PC-9 (cell line): ENCODE data around the gene OPTC. TPM values are rescaled to one million over a fixed set of nuclear protein-coding genes. Genes with fewer than 3 reads are reported as not detected.
A peak's percentile ranks its signal among the peaks of the same experiment; 100 is the strongest.

Experiments
- BruUV-seq: library from RNA; stranded (reverse); fragments of 400-500 nt; replicated peaks from 2 replicates; lab custom pipeline; 2021; lab: Mats Ljungman, UMichigan
- CTCF ChIA-PET: fragments of 300-600 bp; sonication (Branson Sonifier 250); formaldehyde crosslinking; loops from one replicate; lab custom pipeline; 2022; ENCODE audit warnings: antibody characterized with exemption; lab: Charles Lee
- POLR2A ChIA-PET: fragments of 300-600 bp; sonication (Branson Sonifier 250); formaldehyde crosslinking; loops from one replicate; lab custom pipeline; 2022; ENCODE audit warnings: antibody characterized with exemption; ENCODE audit not compliant: unreplicated experiment; lab: Charles Lee
- DNase-seq, 2 experiments: peaks; one replicate each; pipeline versions ENCODE4 v3.0.0 to v3.0.0-alpha.2; 2015 to 2022; ENCODE audit warnings: mixed read lengths in 1 of 2
- H2AFZ ChIP-seq: fragments of 200-600 bp; sonication (generic); 2 replicates; pipeline ENCODE4 v1.8.1; 2017; ENCODE audit warnings: antibody characterized with exemption
- H3F3A ChIP-seq: fragments of 200-600 bp; sonication (generic); 2 replicates; pipeline ENCODE4 v1.8.1; 2017; ENCODE audit warnings: antibody characterized with exemption, mild to moderate bottlenecking, low read depth; ENCODE audit not compliant: insufficient read depth
- H3K27ac ChIP-seq: fragments of 200-600 bp; sonication (generic); 2 replicates; pipeline ENCODE4 v1.6.1; 2016; ENCODE audit warnings: mixed run types
- H3K27me3 ChIP-seq: fragments of 200-600 bp; sonication (generic); 2 replicates; pipeline ENCODE4 v1.6.1; 2016; ENCODE audit warnings: low read depth, mixed run types; ENCODE audit not compliant: insufficient read depth
- H3K36me3 ChIP-seq: fragments of 200-600 bp; sonication (generic); 2 replicates; pipeline ENCODE4 v1.6.1; 2016; ENCODE audit warnings: low read depth, mixed run types
- H3K4me1 ChIP-seq: fragments of 200-600 bp; sonication (generic); replicated peaks from 2 replicates; pipeline ENCODE4 v1.6.1; 2016; ENCODE audit warnings: mixed run types; ENCODE audit not compliant: insufficient read depth
- H3K4me2 ChIP-seq: fragments of 200-600 bp; sonication (generic); 2 replicates; pipeline ENCODE4 v1.6.1; 2017; ENCODE audit warnings: mixed run types
- H3K4me3 ChIP-seq: fragments of 200-600 bp; sonication (generic); 2 replicates; pipeline ENCODE4 v1.6.1; 2016; ENCODE audit warnings: mixed run types
- H3K79me2 ChIP-seq: fragments of 200-600 bp; sonication (generic); 2 replicates; pipeline ENCODE4 v1.6.1; 2017; ENCODE audit warnings: low read depth, mixed run types
- H3K9me2 ChIP-seq: fragments of 200-600 bp; sonication (generic); 2 replicates; pipeline ENCODE4 v1.8.1; 2017; ENCODE audit warnings: mild to moderate bottlenecking; ENCODE audit not compliant: insufficient read depth
- H3K9me3 ChIP-seq: fragments of 200-600 bp; sonication (generic); 2 replicates; pipeline ENCODE4 v1.8.1; 2016; ENCODE audit warnings: low read depth; ENCODE audit not compliant: insufficient read depth
- H4K20me1 ChIP-seq: fragments of 200-600 bp; sonication (generic); 2 replicates; pipeline ENCODE4 v1.8.1; 2017; ENCODE audit not compliant: insufficient read depth
- CTCF ChIP-seq: fragments of 200-600 bp; sonication (generic); conservative IDR thresholded peaks from 2 replicates; pipeline ENCODE4 v1.6.1; 2017; ENCODE audit warnings: mixed run types, antibody characterized with exemption, mild to moderate bottlenecking, moderate library complexity
- EZH2 ChIP-seq: fragments of 200-600 bp; sonication (generic); IDR thresholded peaks from 2 replicates; pipeline ENCODE4 v1.8.0; 2017; ENCODE audit warnings: antibody characterized with exemption, low read depth
- intact Hi-C: fragments of 100-400 bp; cut with micrococcal nuclease; formaldehyde crosslinking; loops from one replicate; pipeline ENCODE4 v1.10.0; 2022; ENCODE audit not compliant: unreplicated experiment
- total RNA-seq: library from RNA; stranded (reverse); gene quantifications from 2 replicates; pipeline ENCODE4 v1.2.3, GENCODE V29; 2021

Gene OPTC
- total RNA-seq, 1 experiment from 2014 or later: not detected

GRCh38 chr1:203547771-203548421 is 53.9 kb downstream of the OPTC start:
- Histone ChIP-seq H3F3A (peaks cover 30% of the 10 kb centered on the region), H3K27ac (no peak overlapping the region), H3K27me3 (no peaks in the 10 kb centered on the region), H3K36me3 (no peaks in the 10 kb centered on the region), H3K4me2 (peak overlapping the region; percentile 5; the same call in 1 of the 2 replicates), H3K4me3 (no peak overlapping the region), H2AFZ (no peak overlapping the region), H3K4me1 (peaks cover 77% of the 10 kb centered on the region), H4K20me1 (no peaks in the 10 kb centered on the region), H3K9me3 (no peaks in the 10 kb centered on the region), H3K79me2 (no peaks in the 10 kb centered on the region), H3K9me2 (no peaks in the 10 kb centered on the region)
- TF ChIP-seq EZH2 (no peak), CTCF (no peak)
- DNase-seq: no peak
- intact Hi-C loops: no loop called here
- ChIA-PET POLR2A (no interaction called here), CTCF (no interaction called here)
- no TSS peak for BruUV-seq

GRCh38 chr1:203548892-203549291 is 54.9 kb downstream of the OPTC start:
- no peaks in the 10 kb centered on the region for H3K9me3 ChIP-seq
- H3K36me3 ChIP-seq: no peaks in the 10 kb centered on the region
- no peaks in the 10 kb centered on the region for H4K20me1 ChIP-seq
- H3K4me3 ChIP-seq: no peak overlapping the region
- H3K27ac ChIP-seq: no peak overlapping the region
- peaks cover 30% of the 10 kb centered on the region for H3F3A ChIP-seq
- intact Hi-C loops: no loop called here
- no peak overlapping the region for H2AFZ ChIP-seq
- no peaks in the 10 kb centered on the region for H3K27me3 ChIP-seq
- peaks cover 86% of the 10 kb centered on the region for H3K4me1 ChIP-seq
- no peaks in the 10 kb centered on the region for H3K79me2 ChIP-seq
- H3K4me2 ChIP-seq: peak overlapping the region; percentile 18
- H3K9me2 ChIP-seq: no peaks in the 10 kb centered on the region
- no TSS peak for BruUV-seq
- no peak for TF ChIP-seq CTCF
- POLR2A ChIA-PET: interaction anchor here (0.6 kb wide), 2 partner anchors 11 to 186 kb away, joined by 3 to 5 read pairs; no protein-coding TSS in a partner anchor
- CTCF ChIA-PET: interaction anchor here (0.6 kb wide), 2 partner anchors 22 to 75 kb away, joined by 3 to 10 read pairs; no protein-coding TSS in a partner anchor
- no peak for DNase-seq

GRCh38 chr1:203549309-203549708 is 55.4 kb downstream of the OPTC start:
- peak in 1 of 2 experiments; percentile 78 for DNase-seq
- H3K36me3 ChIP-seq: no peaks in the 10 kb centered on the region
- H2AFZ ChIP-seq: no peak overlapping the region
- ChIA-PET POLR2A (interaction anchor here (0.6 kb wide), 2 partner anchors 12 to 186 kb away, joined by 3 to 5 read pairs; no protein-coding TSS in a partner anchor), CTCF (interaction anchor here (0.6 kb wide), 2 partner anchors 22 to 76 kb away, joined by 3 to 10 read pairs; no protein-coding TSS in a partner anchor)
- no TSS peak for BruUV-seq
- H3F3A ChIP-seq: peaks cover 30% of the 10 kb centered on the region
- no peaks in the 10 kb centered on the region for H3K9me3 ChIP-seq
- peak overlapping the region; percentile 18 for H3K4me2 ChIP-seq
- H3K9me2 ChIP-seq: no peaks in the 10 kb centered on the region
- no peak overlapping the region for H3K27ac ChIP-seq
- H4K20me1 ChIP-seq: no peaks in the 10 kb centered on the region
- H3K27me3 ChIP-seq: no peaks in the 10 kb centered on the region
- H3K79me2 ChIP-seq: no peaks in the 10 kb centered on the region
- intact Hi-C loops: no loop called here
- TF ChIP-seq EZH2 (no peak), CTCF (no peak)
- H3K4me3 ChIP-seq: no peak overlapping the region
- H3K4me1 ChIP-seq: peaks cover 86% of the 10 kb centered on the region
